ENCODE data around the gene GNA15.

GRCh38 chr19:3132971-3133792, 2.7 kb upstream of the GNA15 start:
- no peak for TF ChIP-seq CTCF (tag by site-specific recombination; IDR thresholded peaks at IDR 0.05)
- no peak for TF ChIP-seq HOXA7 (CRISPR knock-in tag; IDR thresholded peaks at IDR 0.05; ENCODE audit: borderline replicate concordance)
- TF ChIP-seq TSHZ1 (tag by site-specific recombination; IDR thresholded peaks at IDR 0.05; ENCODE audit: borderline replicate concordance), result no peak
- TF ChIP-seq ZNF624 (tag by site-specific recombination; IDR thresholded peaks at IDR 0.05), result no peak
- TF ChIP-seq ZNF76 (tag by site-specific recombination; IDR thresholded peaks at IDR 0.05; ENCODE audit: borderline replicate concordance, low read depth), result no peak
- no peak for TF ChIP-seq ZNF23 (tag by site-specific recombination; IDR thresholded peaks at IDR 0.05; ENCODE audit: borderline replicate concordance)
- TF ChIP-seq ZNF423 (tag by site-specific recombination; IDR thresholded peaks at IDR 0.05), result no peak
- no peak for TF ChIP-seq ATF2 (tag by site-specific recombination; IDR thresholded peaks at IDR 0.05; ENCODE audit: low read depth)
